ENCODE measurements around the gene VWA2. TPM values are rescaled to one million over a fixed set of nuclear protein-coding genes. Genes with fewer than 3 reads are reported as not detected.
A peak's percentile ranks its signal among the peaks of the same experiment; 100 is the strongest.

The VWA2 gene
- polyA plus RNA-seq, 1 donor (not counting 4 experiments of a cell fraction or from before 2014, with no cell fraction given), result 0.41 TPM

DNA sequence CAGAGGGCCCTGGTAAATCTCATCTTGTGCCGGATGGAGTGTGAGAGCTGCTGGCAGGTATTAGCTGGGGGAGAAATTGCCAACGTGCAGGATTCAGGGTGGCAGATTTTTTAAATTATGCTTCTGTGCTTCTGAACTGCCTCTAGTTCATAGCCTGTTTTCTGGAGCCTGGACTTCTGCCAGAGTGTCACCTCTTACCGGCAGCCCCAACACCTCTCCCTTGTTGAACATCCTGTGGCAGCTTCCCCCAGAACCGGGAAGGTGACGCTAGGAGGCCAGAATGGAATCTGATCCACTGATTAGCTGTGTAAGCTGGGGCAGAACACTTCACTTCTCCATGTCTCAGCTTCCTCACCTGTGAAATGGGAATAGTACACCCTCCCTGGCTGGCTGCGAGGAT, 5.1 kb downstream of the VWA2 start:
- no peak for DNase-seq (ENCODE audit: low read depth, low spot score)
- Histone ChIP-seq H3K9me3 (ENCODE audit: control insufficient read depth, low read depth, low read length) (no peaks in the 10 kb centered on the region), H3K79me2 (ENCODE audit: control insufficient read depth, insufficient read depth, low read length) (no peaks in the 10 kb centered on the region), H3K36me3 (ENCODE audit: control insufficient read depth in 2 of 2, extremely low read depth in 1 of 2, insufficient read depth in 2 of 2, low read length in 2 of 2) (no peaks in the 10 kb centered on the region), H3K27ac (ENCODE audit: control insufficient read depth, insufficient read depth, low read length) (peak overlapping the region; percentile 95), H3K9me1 (ENCODE audit: control insufficient read depth, extremely low read depth, insufficient read depth, low read length) (no peaks in the 10 kb centered on the region), H2AFZ (ENCODE audit: control insufficient read depth, low read length) (peak overlapping the region; percentile 51), H4K20me1 (ENCODE audit: control insufficient read depth, extremely low read depth, insufficient read depth, low read length) (no peaks in the 10 kb centered on the region), H3K4me3 (ENCODE audit: control insufficient read depth in 2 of 3, extremely low read depth in 1 of 3, insufficient read depth in 2 of 3, low read depth in 1 of 3, low read length in 3 of 3) (no peak overlapping the region), H3K9ac (ENCODE audit: control insufficient read depth, extremely low read depth, insufficient read depth, low read length) (peak overlapping the region; percentile 2), H3K4me2 (ENCODE audit: control insufficient read depth, extremely low read depth, insufficient read depth, low read depth, low read length) (peak overlapping the region; percentile 88), H3K27me3 (ENCODE audit: control insufficient read depth, extremely low read depth, insufficient read depth, low read length) (peaks cover 7% of the 10 kb centered on the region), H3K4me1 (ENCODE audit: control insufficient read depth, extremely low read depth, insufficient read depth, low read length) (peaks cover 46% of the 10 kb centered on the region)
- TF ChIP-seq, protein P1, sequence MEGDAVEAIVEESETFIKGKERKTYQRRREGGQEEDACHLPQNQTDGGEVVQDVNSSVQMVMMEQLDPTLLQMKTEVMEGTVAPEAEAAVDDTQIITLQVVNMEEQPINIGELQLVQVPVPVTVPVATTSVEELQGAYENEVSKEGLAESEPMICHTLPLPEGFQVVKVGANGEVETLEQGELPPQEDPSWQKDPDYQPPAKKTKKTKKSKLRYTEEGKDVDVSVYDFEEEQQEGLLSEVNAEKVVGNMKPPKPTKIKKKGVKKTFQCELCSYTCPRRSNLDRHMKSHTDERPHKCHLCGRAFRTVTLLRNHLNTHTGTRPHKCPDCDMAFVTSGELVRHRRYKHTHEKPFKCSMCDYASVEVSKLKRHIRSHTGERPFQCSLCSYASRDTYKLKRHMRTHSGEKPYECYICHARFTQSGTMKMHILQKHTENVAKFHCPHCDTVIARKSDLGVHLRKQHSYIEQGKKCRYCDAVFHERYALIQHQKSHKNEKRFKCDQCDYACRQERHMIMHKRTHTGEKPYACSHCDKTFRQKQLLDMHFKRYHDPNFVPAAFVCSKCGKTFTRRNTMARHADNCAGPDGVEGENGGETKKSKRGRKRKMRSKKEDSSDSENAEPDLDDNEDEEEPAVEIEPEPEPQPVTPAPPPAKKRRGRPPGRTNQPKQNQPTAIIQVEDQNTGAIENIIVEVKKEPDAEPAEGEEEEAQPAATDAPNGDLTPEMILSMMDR (optimal IDR thresholded peaks at IDR 0.05 in 1 of 3, IDR thresholded peaks at IDR 0.05 in 1 of 3, conservative IDR thresholded peaks at IDR 0.05 in 1 of 3; ENCODE audit: extremely low read depth in 1 of 3, insufficient read depth in 2 of 3, low read length in 3 of 3), result no peak
- TF ChIP-seq EZH2 (IDR thresholded peaks at IDR 0.05; ENCODE audit: low read length), result no peak
- dilution Hi-C loops (cut with MboI; ENCODE audit: extremely low pct_ligation_motif_present, low sequenced_read_pairs), result no loop called here
- FAIRE-seq, result peak; percentile 70

DNA sequence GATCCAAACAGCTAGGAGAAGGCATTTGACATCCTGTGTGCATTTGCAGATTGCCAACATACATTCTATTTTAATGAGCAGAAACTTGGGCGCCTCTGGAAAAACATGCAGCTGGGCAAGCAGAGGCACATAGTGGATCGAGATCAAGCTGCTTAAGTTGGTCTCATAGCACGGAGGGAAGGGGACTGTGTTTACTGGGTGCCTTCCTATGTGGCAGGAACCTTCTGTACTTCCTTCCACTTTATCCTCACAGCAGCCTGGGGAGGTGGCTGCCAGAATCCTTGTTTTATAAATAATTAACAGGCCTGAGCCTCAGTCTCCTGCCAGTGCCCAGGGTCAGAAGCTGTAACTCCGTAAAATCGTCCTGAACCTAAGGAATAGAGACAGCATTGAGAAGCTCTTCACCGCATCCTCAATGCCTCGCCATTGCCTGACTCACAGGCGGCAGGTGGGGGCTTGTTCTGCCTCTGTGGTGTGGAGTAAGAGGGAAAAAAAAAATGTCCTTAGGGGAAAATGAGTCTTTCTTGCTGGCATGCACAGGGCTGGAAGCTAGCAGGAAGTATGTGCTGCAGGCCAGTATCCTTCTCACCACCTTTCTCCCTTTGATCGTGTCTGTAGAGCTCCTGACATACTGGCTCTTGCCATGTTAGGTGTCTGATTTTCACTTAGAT, 6.2 kb downstream of the VWA2 start:
- Histone ChIP-seq H3K9me1 (ENCODE audit: control insufficient read depth, extremely low read depth, insufficient read depth, low read length) (no peaks in the 10 kb centered on the region), H3K27ac (ENCODE audit: control insufficient read depth, insufficient read depth, low read length) (peak overlapping the region; percentile 95), H3K79me2 (ENCODE audit: control insufficient read depth, insufficient read depth, low read length) (no peaks in the 10 kb centered on the region), H3K36me3 (ENCODE audit: control insufficient read depth in 2 of 2, extremely low read depth in 1 of 2, insufficient read depth in 2 of 2, low read length in 2 of 2) (no peaks in the 10 kb centered on the region), H3K9ac (ENCODE audit: control insufficient read depth, extremely low read depth, insufficient read depth, low read length) (peak overlapping the region; percentile 82), H3K4me1 (ENCODE audit: control insufficient read depth, extremely low read depth, insufficient read depth, low read length) (peaks cover 46% of the 10 kb centered on the region), H3K9me3 (ENCODE audit: control insufficient read depth, low read depth, low read length) (no peaks in the 10 kb centered on the region), H4K20me1 (ENCODE audit: control insufficient read depth, extremely low read depth, insufficient read depth, low read length) (no peaks in the 10 kb centered on the region), H2AFZ (ENCODE audit: control insufficient read depth, low read length) (peak overlapping the region; percentile 80), H3K4me3 (ENCODE audit: control insufficient read depth in 2 of 3, extremely low read depth in 1 of 3, insufficient read depth in 2 of 3, low read depth in 1 of 3, low read length in 3 of 3) (peak overlapping the region; percentile 4 to 60 (median 60)), H3K4me2 (ENCODE audit: control insufficient read depth, extremely low read depth, insufficient read depth, low read depth, low read length) (peak overlapping the region; percentile 88), H3K27me3 (ENCODE audit: control insufficient read depth, extremely low read depth, insufficient read depth, low read length) (peaks cover under 1% of the 10 kb centered on the region)
- dilution Hi-C loops (cut with MboI; ENCODE audit: extremely low pct_ligation_motif_present, low sequenced_read_pairs), result no loop called here
- peak; percentile 84 for DNase-seq (ENCODE audit: low read depth, low spot score)
- FAIRE-seq, result peak; percentile 99
- TF ChIP-seq, protein P1 (optimal IDR thresholded peaks at IDR 0.05 in 1 of 3, IDR thresholded peaks at IDR 0.05 in 1 of 3, conservative IDR thresholded peaks at IDR 0.05 in 1 of 3; ENCODE audit: extremely low read depth in 1 of 3, insufficient read depth in 2 of 3, low read length in 3 of 3), result no peak
- TF ChIP-seq EZH2 (IDR thresholded peaks at IDR 0.05; ENCODE audit: low read length), result no peak

Measured in keratinocyte (primary cell).